Neural progenitor cell (in vitro differentiated cells): ENCODE data around the gene ZNF655. TPM values are rescaled to one million over a fixed set of nuclear protein-coding genes. Genes with fewer than 3 reads are reported as not detected.

Experiments
- DNase-seq: peaks from one replicate; pipeline ENCODE4 v3.0.0-alpha.2; 2016; ENCODE audit warnings: low spot score
- H2AFZ ChIP-seq: fragments of 200-600 bp; sonication (generic); replicated peaks from 2 replicates; pipeline ENCODE4 v1.6.1; 2016; ENCODE audit warnings: antibody characterized with exemption
- H3F3A ChIP-seq: fragments of 200-600 bp; sonication (generic); 2 replicates; pipeline ENCODE4 v1.6.1; 2016; ENCODE audit warnings: antibody characterized with exemption, low read depth
- H3K27ac ChIP-seq: fragments of 200-600 bp; sonication (generic); 2 replicates; pipeline ENCODE4 v1.5.1; 2016; ENCODE audit warnings: mild to moderate bottlenecking
- H3K27me3 ChIP-seq: fragments of 200-600 bp; sonication (generic); 2 replicates; pipeline ENCODE4 v1.6.1; 2016; ENCODE audit warnings: mild to moderate bottlenecking, moderate library complexity
- H3K36me3 ChIP-seq: fragments of 200-600 bp; sonication (generic); 2 replicates; pipeline ENCODE4 v1.5.1; 2016
- H3K4me1 ChIP-seq: fragments of 200-600 bp; sonication (generic); 2 replicates; pipeline ENCODE4 v1.6.1; 2016; ENCODE audit warnings: mixed run types
- H3K4me2 ChIP-seq: fragments of 200-600 bp; sonication (generic); 2 replicates; pipeline ENCODE4 v1.6.1; 2016
- H3K4me3 ChIP-seq: fragments of 200-600 bp; sonication (generic); 2 replicates; pipeline ENCODE4 v1.5.1; 2016
- H3K79me2 ChIP-seq: fragments of 200-600 bp; sonication (generic); 2 replicates; pipeline ENCODE4 v1.6.1; 2016; ENCODE audit warnings: low read depth
- H3K9ac ChIP-seq: fragments of 200-600 bp; sonication (generic); 2 replicates; pipeline ENCODE4 v1.6.1; 2016
- H3K9me3 ChIP-seq: fragments of 200-600 bp; sonication (generic); 2 replicates; pipeline ENCODE4 v1.5.1; 2016; ENCODE audit warnings: low read depth
- H4K20me1 ChIP-seq: fragments of 200-600 bp; sonication (generic); 2 replicates; pipeline ENCODE4 v1.6.1; 2016; ENCODE audit warnings: low read depth
- H3K27ac Mint-ChIP-seq: 3 replicates; pipeline ENCODE4 v1.8.0; 2021; ENCODE audit warnings: mixed read lengths
- H3K27me3 Mint-ChIP-seq: 2 replicates; pipeline ENCODE4 v1.8.0; 2022; ENCODE audit warnings: low read depth, mild to moderate bottlenecking, inconsistent platforms, moderate library complexity, mixed read lengths; ENCODE audit not compliant: insufficient read depth
- H3K36me3 Mint-ChIP-seq: 3 replicates; pipeline ENCODE4 v1.8.0; 2021; ENCODE audit warnings: mixed read lengths
- H3K4me1 Mint-ChIP-seq: 3 replicates; pipeline ENCODE4 v1.8.0; 2021; ENCODE audit warnings: mixed read lengths
- H3K4me3 Mint-ChIP-seq: 3 replicates; pipeline ENCODE4 v1.8.0; 2021; ENCODE audit warnings: mild to moderate bottlenecking, moderate library complexity, mixed read lengths
- H3K9me3 Mint-ChIP-seq: 3 replicates; pipeline ENCODE4 v1.8.0; 2020; ENCODE audit warnings: mixed read lengths
- CTCF ChIP-seq: fragments of 200-600 bp; sonication (generic); IDR thresholded peaks from 2 replicates; pipeline ENCODE4 v1.5.1; 2017; ENCODE audit warnings: antibody characterized with exemption, mild to moderate bottlenecking
- EZH2 ChIP-seq: fragments of 200-600 bp; sonication (generic); IDR thresholded peaks from 2 replicates; pipeline ENCODE4 v1.6.1; 2017; ENCODE audit warnings: antibody characterized with exemption, mild to moderate bottlenecking, moderate library complexity
- EZH2phosphoT487 ChIP-seq: fragments of 200-600 bp; sonication (generic); IDR thresholded peaks from 2 replicates; pipeline ENCODE4 v1.6.1; 2017; ENCODE audit warnings: antibody characterized with exemption
- total RNA-seq: library from RNA; depleted of rRNA; stranded (reverse); fragments of >200 nt; gene quantifications from 2 replicates; pipeline ENCODE4 v1.2.3, GENCODE V29; 2015; ENCODE audit warnings: low replicate concordance

ZNF655 gene
- total RNA-seq, 1 donor from 2014 or later: 66.3 TPM

DNA sequence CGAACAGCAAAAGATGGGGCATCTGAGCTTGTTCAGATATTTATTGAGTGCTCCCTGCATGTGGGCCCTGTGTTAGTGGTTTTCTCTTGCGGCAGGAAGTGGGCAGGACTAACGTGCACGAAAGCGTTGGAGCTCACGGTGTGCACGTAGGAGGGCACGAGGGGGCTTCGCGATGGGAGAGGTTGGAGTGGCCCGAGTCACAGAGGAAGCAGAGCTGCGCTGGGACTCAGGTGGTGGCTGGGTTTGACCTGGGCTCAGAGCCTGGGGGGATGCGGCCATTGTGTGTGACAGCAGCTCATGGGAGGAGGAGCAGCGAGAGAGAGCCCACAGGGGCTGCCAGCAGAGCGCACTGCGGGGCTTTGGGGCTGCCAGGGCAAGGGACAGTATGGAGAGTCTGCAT is 66.0 kb downstream of the ZNF655 start:
- Histone ChIP-seq H3K9ac (no peak overlapping the region), H3K27ac (no peak overlapping the region), H3K4me2 (no peak overlapping the region), H3K4me3 (no peak overlapping the region), H3K36me3 (peaks cover 12% of the 10 kb centered on the region), H3K4me1 (no peaks in the 10 kb centered on the region), H3K27me3 (no peaks in the 10 kb centered on the region), H3K9me3 (no peaks in the 10 kb centered on the region), H2AFZ (no peak overlapping the region), H4K20me1 (peaks cover 15% of the 10 kb centered on the region), H3K79me2 (peaks cover 3% of the 10 kb centered on the region), H3F3A (no peaks in the 10 kb centered on the region)
- Mint-ChIP-seq H3K4me1 (no peaks in the 10 kb centered on the region), H3K27me3 (peaks cover 9% of the 10 kb centered on the region), H3K9me3 (no peaks in the 10 kb centered on the region), H3K36me3 (peaks cover 40% of the 10 kb centered on the region), H3K4me3 (no peak overlapping the region), H3K27ac (no peak overlapping the region)
- no peak for DNase-seq
- TF ChIP-seq CTCF (no peak), EZH2 (no peak), EZH2phosphoT487 (no peak)

DNA sequence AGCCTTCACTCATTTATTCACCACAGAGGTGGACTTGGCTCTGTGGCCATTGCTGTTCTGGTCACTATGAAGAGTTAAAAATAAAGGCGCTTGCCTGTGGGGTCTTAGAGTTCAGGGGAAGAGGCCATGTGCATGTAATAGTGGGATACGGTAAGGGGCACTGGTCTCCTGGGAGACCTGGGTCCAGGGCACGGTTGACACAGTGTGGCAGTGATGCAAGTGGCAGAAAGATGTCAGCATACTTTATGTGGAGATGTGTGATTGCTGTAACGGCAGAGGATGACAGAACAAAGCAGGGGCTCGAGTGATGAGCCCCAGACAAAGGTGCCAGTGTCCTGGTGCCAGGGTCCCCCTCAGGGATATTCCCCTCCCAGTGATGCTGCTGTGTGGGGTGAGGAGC is 66.9 kb downstream of the ZNF655 start:
- no peak overlapping the region for H3K4me3 ChIP-seq
- H3K9ac ChIP-seq: no peak overlapping the region
- H4K20me1 ChIP-seq: peaks cover 15% of the 10 kb centered on the region
- peaks cover 12% of the 10 kb centered on the region for H3K36me3 ChIP-seq
- Mint-ChIP-seq H3K9me3 (no peaks in the 10 kb centered on the region), H3K36me3 (peaks cover 42% of the 10 kb centered on the region), H3K4me1 (no peaks in the 10 kb centered on the region), H3K27me3 (peaks cover 6% of the 10 kb centered on the region), H3K4me3 (no peak overlapping the region), H3K27ac (no peak overlapping the region)
- DNase-seq: no peak
- H3F3A ChIP-seq: no peaks in the 10 kb centered on the region
- no peaks in the 10 kb centered on the region for H3K27me3 ChIP-seq
- H3K27ac ChIP-seq: no peak overlapping the region
- no peak overlapping the region for H2AFZ ChIP-seq
- H3K4me1 ChIP-seq: no peaks in the 10 kb centered on the region
- no peaks in the 10 kb centered on the region for H3K9me3 ChIP-seq
- H3K4me2 ChIP-seq: no peak overlapping the region
- H3K79me2 ChIP-seq: peaks cover 3% of the 10 kb centered on the region
- TF ChIP-seq EZH2phosphoT487 (no peak), EZH2 (no peak), CTCF (no peak)

GRCh38 chr7:99625961-99626360 is 67.5 kb downstream of the ZNF655 start:
- peaks cover 6% of the 10 kb centered on the region for H3K27me3 Mint-ChIP-seq
- TF ChIP-seq EZH2 (no peak), CTCF (no peak), EZH2phosphoT487 (no peak)
- H3K27ac ChIP-seq: no peak overlapping the region
- no peak overlapping the region for H3K4me3 ChIP-seq
- H3K36me3 ChIP-seq: peaks cover 12% of the 10 kb centered on the region
- no peak overlapping the region for H3K9ac ChIP-seq
- no peak overlapping the region for H2AFZ ChIP-seq
- no peak overlapping the region for H3K27ac Mint-ChIP-seq
- H3K4me1 ChIP-seq: no peaks in the 10 kb centered on the region
- H3F3A ChIP-seq: no peaks in the 10 kb centered on the region
- DNase-seq: no peak
- peaks cover 43% of the 10 kb centered on the region for H3K36me3 Mint-ChIP-seq
- H3K9me3 ChIP-seq: no peaks in the 10 kb centered on the region
- H3K4me1 Mint-ChIP-seq: no peaks in the 10 kb centered on the region
- H3K4me3 Mint-ChIP-seq: no peak overlapping the region
- H3K27me3 ChIP-seq: no peaks in the 10 kb centered on the region
- peaks cover 20% of the 10 kb centered on the region for H4K20me1 ChIP-seq
- peaks cover 3% of the 10 kb centered on the region for H3K79me2 ChIP-seq
- no peaks in the 10 kb centered on the region for H3K9me3 Mint-ChIP-seq
- H3K4me2 ChIP-seq: no peak overlapping the region

Other genes with a start within 250 kb of the ZNF655 start
- gene ARPC1A, start 232.7 kb upstream of the ZNF655 start, total RNA-seq: 143 and 154 TPM in 2 replicates
- gene ARPC1B, start 183.9 kb upstream of the ZNF655 start, total RNA-seq: 23.6 and 50.5 TPM in 2 replicates
- gene PDAP1, start 150.0 kb upstream of the ZNF655 start, total RNA-seq: 136 and 170 TPM in 2 replicates
- 59.7 and 98.2 TPM in 2 replicates for gene BUD31, start 149.7 kb upstream of the ZNF655 start, total RNA-seq
- gene PTCD1, start 119.8 kb upstream of the ZNF655 start, total RNA-seq: 8.3 and 10.5 TPM in 2 replicates
- gene CPSF4, start 119.7 kb upstream of the ZNF655 start, total RNA-seq: 72.1 and 120 TPM in 2 replicates
- 2,754 and 3,838 TPM in 2 replicates for gene ATP5MF, start 92.5 kb upstream of the ZNF655 start, total RNA-seq
- 18.7 and 20.2 TPM in 2 replicates for gene ZNF789, start 85.8 kb upstream of the ZNF655 start, total RNA-seq
- 16.8 and 22.4 TPM in 2 replicates for gene ZNF394, start 58.4 kb upstream of the ZNF655 start, total RNA-seq
- gene ZKSCAN5, start 54.0 kb upstream of the ZNF655 start, total RNA-seq: 19.6 and 23.3 TPM in 2 replicates
- gene FAM200A, start 6.5 kb upstream of the ZNF655 start, total RNA-seq: 14.7 and 21.1 TPM in 2 replicates
- 0.53 TPM in 1 of 2 replicates, not detected in the other for gene TMEM225B, start 39.6 kb downstream of the ZNF655 start, total RNA-seq
- 8.7 and 13.3 TPM in 2 replicates for gene ZSCAN25, start 58.3 kb downstream of the ZNF655 start, total RNA-seq
- not detected in 2 replicates for gene CYP3A5, start 121.4 kb downstream of the ZNF655 start, total RNA-seq
- gene CYP3A7, start 176.6 kb downstream of the ZNF655 start, total RNA-seq: not detected in 2 replicates
- gene CYP3A4, start 225.5 kb downstream of the ZNF655 start, total RNA-seq: not detected in 2 replicates